ENCODE measurements around the gene MOB1B. TPM values are rescaled to one million over a fixed set of nuclear protein-coding genes. Genes with fewer than 3 reads are reported as not detected.

The MOB1B gene
- total RNA-seq, 6 experiments from 2014 or later = 26.9 to 37.0 (median 33.8) TPM

- Mint-ChIP-seq H3K27me3 (ENCODE audit: insufficient read depth) (no peaks in the 10 kb centered on the region), H3K27ac (no peak overlapping the region), H3K36me3 (ENCODE audit: low read depth) (peaks cover 20% of the 10 kb centered on the region), H3K9me3 (no peaks in the 10 kb centered on the region), H3K4me3 (no peak overlapping the region), H3K4me1 (ENCODE audit: low read depth) (peaks cover 22% of the 10 kb centered on the region)
- TF ChIP-seq CTCF (IDR thresholded peaks at IDR 0.05) = no peak
- DNase-seq = no peak
Measured at GRCh38 chr4:70935038-70935695, 33.0 kb downstream of the MOB1B start.

GRCh38 chr4:70936200-70936787 is 34.1 kb downstream of the MOB1B start:
- Mint-ChIP-seq H3K9me3 (no peaks in the 10 kb centered on the region), H3K4me1 (ENCODE audit: low read depth) (peaks cover 10% of the 10 kb centered on the region), H3K4me3 (peak overlapping the region; percentile 6; the same call in 1 of the 2 replicates), H3K27me3 (ENCODE audit: insufficient read depth) (no peaks in the 10 kb centered on the region), H3K36me3 (ENCODE audit: low read depth) (peaks cover 24% of the 10 kb centered on the region), H3K27ac (peak overlapping the region; percentile 27; the same call in 1 of the 2 replicates)
- no peak for DNase-seq
- no peak for TF ChIP-seq CTCF (IDR thresholded peaks at IDR 0.05)

- no peak for TF ChIP-seq CTCF (IDR thresholded peaks at IDR 0.05)
- Mint-ChIP-seq H3K4me3 (no peak overlapping the region), H3K9me3 (no peaks in the 10 kb centered on the region), H3K4me1 (ENCODE audit: low read depth) (peaks cover 8% of the 10 kb centered on the region), H3K27me3 (ENCODE audit: insufficient read depth) (no peaks in the 10 kb centered on the region), H3K27ac (no peak overlapping the region), H3K36me3 (ENCODE audit: low read depth) (peaks cover 17% of the 10 kb centered on the region)
- DNase-seq = no peak
Measured at GRCh38 chr4:70938086-70938485, 35.9 kb downstream of the MOB1B start.

GRCh38 chr4:70940134-70940533 is 38.0 kb downstream of the MOB1B start:
- H3K4me1 Mint-ChIP-seq (ENCODE audit: low read depth) = peaks cover 18% of the 10 kb centered on the region
- DNase-seq = no peak
- H3K9me3 Mint-ChIP-seq = no peaks in the 10 kb centered on the region
- no peak overlapping the region for H3K27ac Mint-ChIP-seq
- H3K27me3 Mint-ChIP-seq (ENCODE audit: insufficient read depth) = no peaks in the 10 kb centered on the region
- TF ChIP-seq CTCF (IDR thresholded peaks at IDR 0.05) = 0 out of 2 replicates have a peak, but pooled peaks have one; percentile 12
- H3K36me3 Mint-ChIP-seq (ENCODE audit: low read depth) = peaks cover 22% of the 10 kb centered on the region
- no peak overlapping the region for H3K4me3 Mint-ChIP-seq

- H3K4me3 Mint-ChIP-seq = no peak overlapping the region
- no peak for TF ChIP-seq CTCF (IDR thresholded peaks at IDR 0.05)
- no peaks in the 10 kb centered on the region for H3K9me3 Mint-ChIP-seq
- no peak overlapping the region for H3K27ac Mint-ChIP-seq
- no peak for DNase-seq
- no peaks in the 10 kb centered on the region for H3K27me3 Mint-ChIP-seq (ENCODE audit: insufficient read depth)
- peaks cover 32% of the 10 kb centered on the region for H3K4me1 Mint-ChIP-seq (ENCODE audit: low read depth)
- H3K36me3 Mint-ChIP-seq (ENCODE audit: low read depth) = peaks cover 21% of the 10 kb centered on the region
Measured at GRCh38 chr4:70943114-70943513, 40.9 kb downstream of the MOB1B start.

Measured in HFFc6 (cell line).